A549 (cell line): ENCODE data around the gene ACAT2. TPM values are rescaled to one million over a fixed set of nuclear protein-coding genes. Genes with fewer than 3 reads are reported as not detected.

Experiments
- ATAC-seq, 2 experiments: fragments of 200-7000 bp in 1 of 2; fragments of >200 bp in 1 of 2; cut with Nextera tagmentation in 1 of 2; cut with Tn5 transposase in 1 of 2; 3 replicates each; pipeline versions ENCODE4 v1.8.0 to v1.9.1; 2018 to 2020; ENCODE audit warnings: mild to moderate bottlenecking in 1 of 2, moderate library complexity in 1 of 2
- CTCF ChIA-PET: fragments of 300-600 bp; sonication (Branson Sonifier 250); formaldehyde crosslinking; extraction: SDS; loops from one replicate; lab custom pipeline; 2021; ENCODE audit warnings: antibody characterized with exemption, inconsistent platforms; lab: Yijun Ruan, JAX
- POLR2A ChIA-PET: fragments of 350-600 bp; formaldehyde crosslinking; extraction: SDS; loops from one replicate; lab custom pipeline; 2021; ENCODE audit warnings: antibody characterized with exemption, inconsistent platforms; lab: Yijun Ruan, JAX
- DNase-seq, 2 experiments: peaks; one replicate each; pipeline versions ENCODE4 v3.0.0 to v3.0.0-alpha.2; 2011 to 2016; ENCODE audit warnings: low read depth in 1 of 2, low spot score in 1 of 2
- FAIRE-seq: peaks from 2 replicates; lab custom pipeline; 2011; peaks lifted over from hg19 to GRCh38; lab: Jason Lieb, UNC
- H3K27ac ChIP-seq, 2 experiments: fragments of >200 bp; sonication (Bioruptor Twin); formaldehyde crosslinking; 3 replicates each; pipeline ENCODE4 v1.5.1; 2016 to 2017
- H3K4me1 ChIP-seq: fragments of >200 bp; sonication (Bioruptor Twin); formaldehyde crosslinking; 3 replicates; pipeline ENCODE4 v1.6.1; 2016
- H3K4me2 ChIP-seq: fragments of >200 bp; sonication (Bioruptor Twin); formaldehyde crosslinking; 3 replicates; pipeline ENCODE4 v1.6.1; 2016
- H3K4me3 ChIP-seq: fragments of >200 bp; sonication (Bioruptor Twin); formaldehyde crosslinking; 3 replicates; pipeline ENCODE4 v1.5.1; 2016
- H3K9me3 ChIP-seq: fragments of >200 bp; sonication (Bioruptor Twin); formaldehyde crosslinking; 3 replicates; pipeline ENCODE4 v1.6.1; 2016
- BCL3 ChIP-seq: fragments of >200 bp; sonication (Bioruptor Twin); formaldehyde crosslinking; IDR thresholded peaks from 3 replicates; pipeline ENCODE4 v1.6.1; 2016
- CBX8 ChIP-seq: fragments of 200-600 bp; sonication (generic); IDR thresholded peaks from 2 replicates; pipeline ENCODE4 v1.6.1; 2016
- CHD2 ChIP-seq: fragments of 150-350 bp; IDR thresholded peaks from 2 replicates; pipeline ENCODE4 v1.6.1; 2014; ENCODE audit warnings: low read length; ENCODE audit not compliant: partially characterized antibody
- EP300 ChIP-seq, 2 experiments: fragments of >200 bp; sonication (Bioruptor Twin); formaldehyde crosslinking; IDR thresholded peaks; 2 replicates in 1 of 2; 3 replicates in 1 of 2; pipeline ENCODE4 v1.6.1; 2016 to 2017
- FOXS1 ChIP-seq: fragments of 250-450 bp; sonication (Bioruptor Pico); IDR thresholded peaks from 2 replicates; pipeline ENCODE4 v1.5.0; 2020; ENCODE audit warnings: mild to moderate bottlenecking, moderate library complexity
- JUNB ChIP-seq: fragments of >200 bp; sonication (Bioruptor Twin); formaldehyde crosslinking; IDR thresholded peaks from 2 replicates; pipeline ENCODE4 v1.6.1; 2016
- PBX3 ChIP-seq: IDR thresholded peaks from 2 replicates; pipeline ENCODE4 v1.6.1; 2012
- PHF8 ChIP-seq: fragments of 200-600 bp; sonication (generic); IDR thresholded peaks from 2 replicates; pipeline ENCODE4 v1.6.1; 2016; ENCODE audit warnings: low read depth, mild to moderate bottlenecking, antibody characterized with exemption, moderate library complexity, borderline replicate concordance
- POLR2AphosphoS2 ChIP-seq: conservative IDR thresholded peaks from 2 replicates; pipeline ENCODE4 v1.6.1; 2012; ENCODE audit warnings: low read length, improper control_type of control experiment, inconsistent platforms
- RAD21 ChIP-seq, 2 experiments: fragments of >200 bp in 1 of 2; sonication (Bioruptor Twin) in 1 of 2; formaldehyde crosslinking in 1 of 2; IDR thresholded peaks in 1 of 2; conservative IDR thresholded peaks in 1 of 2; 2 replicates in 1 of 2; 3 replicates in 1 of 2; pipeline ENCODE4 v1.6.1; 2012 to 2018; ENCODE audit warnings: inconsistent platforms in 1 of 2
- WGBS: methylation state at CpG from one replicate; pipeline ENCODE4 v1.1.6; 2017; ENCODE audit errors: missing lambda C conversion rate; 5-methylcytosine and 5-hydroxymethylcytosine counted together
- polyA plus RNA-seq, 4 experiments: library from polyadenylated mRNA; depleted of rRNA in 3 of 4; stranded (reverse); fragments of >200 nt; fragmentation: RNase III in 1 of 4; extraction: RNeasy Plus Mini Kit Qiagen cat#74134 plus additional on column Dnase treatment in 1 of 4; gene quantifications; 2 replicates in 3 of 4; 3 replicates in 1 of 4; pipeline ENCODE4 v1.2.3, GENCODE V29; 2011 to 2017
- TF ChIP-seq, protein P1 (sequence below): fragments of 150-350 bp; IDR thresholded peaks from 2 replicates; pipeline ENCODE4 v1.6.1; 2014; ENCODE audit warnings: low read depth, mild to moderate bottlenecking, low read length
- TF ChIP-seq, protein P2 (sequence below): fragments of 200-600 bp; sonication (generic); IDR thresholded peaks from 2 replicates; pipeline ENCODE4 v1.6.1; 2016; ENCODE audit warnings: antibody characterized with exemption, mild to moderate bottlenecking, moderate library complexity
- TF ChIP-seq, protein P3 (sequence below): IDR thresholded peaks from 2 replicates; pipeline ENCODE4 v1.6.1; 2012; ENCODE audit warnings: low read depth, borderline replicate concordance
- TF ChIP-seq, protein P4 (sequence below): fragments of >200 bp; sonication (Bioruptor Twin); formaldehyde crosslinking; IDR thresholded peaks from 2 replicates; pipeline ENCODE4 v1.6.1; 2016

The ACAT2 gene
- polyA plus RNA-seq, 2 of the 4 experiments (the other 2 are of a cell fraction), result 44.7 to 45.5 TPM

DNA sequence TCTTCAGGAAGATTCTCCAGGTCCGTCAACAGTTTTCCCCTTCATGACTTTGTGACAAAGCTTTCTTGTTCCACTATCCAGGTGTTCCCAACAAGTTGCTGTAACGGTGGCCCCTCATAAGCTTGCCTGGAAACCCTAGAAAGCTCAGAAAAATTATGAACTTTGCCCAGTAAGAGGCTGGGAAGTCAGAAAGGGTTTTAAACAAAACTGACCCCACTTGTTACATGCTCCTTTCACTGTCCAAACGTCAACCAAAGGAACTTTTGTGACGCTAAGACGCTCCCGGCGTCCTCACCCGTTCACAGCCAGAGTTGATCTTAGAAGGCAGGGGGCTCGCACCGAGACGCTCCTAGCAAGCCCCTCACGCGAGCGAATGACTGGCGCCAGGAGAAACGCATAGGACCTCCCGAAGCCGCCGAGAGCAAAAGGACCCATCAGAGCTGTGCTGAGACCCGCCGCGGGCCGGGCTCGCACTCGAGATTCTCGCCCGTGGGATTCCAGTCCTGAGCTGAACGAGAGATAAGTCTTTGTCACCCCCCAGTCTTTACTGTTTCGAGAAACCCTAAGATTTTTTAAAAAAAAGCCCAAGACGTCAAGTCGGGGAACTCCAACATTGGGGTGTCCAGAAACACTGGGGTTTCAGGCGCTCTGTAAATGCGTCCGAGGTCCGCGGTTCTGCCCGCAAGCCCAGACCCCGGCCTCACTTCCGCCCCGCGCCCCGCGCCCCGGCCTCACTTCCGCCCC, 544 bp upstream of the ACAT2 start:
- Histone ChIP-seq H3K4me2 (peak overlapping the region; percentile 87), H3K4me1 (peaks cover 14% of the 10 kb centered on the region), H3K27ac (peak overlapping the region; percentile 87 to 94), H3K9me3 (no peaks in the 10 kb centered on the region), H3K4me3 (peak overlapping the region; percentile 68)
- ATAC-seq (peak in 1 of 2 experiments; percentile 7; a peak in 1 of 6 replicates), DNase-seq (no peak), FAIRE-seq (no peak)
- 6% methylated on average over 28 of the region's 45 CpGs for WGBS
- peak; percentile 26; the same call in 1 of the 3 replicates for TF ChIP-seq BCL3
- no peak for TF ChIP-seq FOXS1 (CRISPR knock-in tag)
- TF ChIP-seq PHF8, result 0 out of 2 replicates have a peak, but pooled peaks have one; percentile 12
- ChIA-PET CTCF (interaction anchor here (1.0 kb wide), 2 partner anchors 10 to 40 kb away, joined by 3 to 4 read pairs; no protein-coding TSS in a partner anchor), POLR2A (interaction anchor here (1.0 to 2.1 kb wide), 5 partner anchors 9 to 34 kb away, joined by 3 to 13 read pairs (median 4); partner anchors contain the start of genes MRPL18, TCP1 and WTAP)

- peak overlapping the region; percentile 87 to 94; a peak in 5 of 6 replicates for H3K27ac ChIP-seq
- H3K9me3 ChIP-seq, result no peaks in the 10 kb centered on the region
- peaks cover 14% of the 10 kb centered on the region for H3K4me1 ChIP-seq
- WGBS, result 8% methylated on average over 13 of the region's 16 CpGs
- DNase-seq (peak in 1 of 2 experiments; percentile 9), FAIRE-seq (no peak), ATAC-seq (peak; percentile 9 to 16; a peak in 4 of 6 replicates)
- H3K4me2 ChIP-seq, result peak overlapping the region; percentile 87
- ChIA-PET POLR2A (no interaction called here), CTCF (no interaction called here)
- TF ChIP-seq PHF8, result no peak
- TF ChIP-seq POLR2AphosphoS2, result no peak
- no peak for TF ChIP-seq RAD21 (conservative IDR thresholded peaks at IDR 0.05 in 1 of 2, IDR thresholded peaks at IDR 0.05 in 1 of 2)
- TF ChIP-seq, protein P1, sequence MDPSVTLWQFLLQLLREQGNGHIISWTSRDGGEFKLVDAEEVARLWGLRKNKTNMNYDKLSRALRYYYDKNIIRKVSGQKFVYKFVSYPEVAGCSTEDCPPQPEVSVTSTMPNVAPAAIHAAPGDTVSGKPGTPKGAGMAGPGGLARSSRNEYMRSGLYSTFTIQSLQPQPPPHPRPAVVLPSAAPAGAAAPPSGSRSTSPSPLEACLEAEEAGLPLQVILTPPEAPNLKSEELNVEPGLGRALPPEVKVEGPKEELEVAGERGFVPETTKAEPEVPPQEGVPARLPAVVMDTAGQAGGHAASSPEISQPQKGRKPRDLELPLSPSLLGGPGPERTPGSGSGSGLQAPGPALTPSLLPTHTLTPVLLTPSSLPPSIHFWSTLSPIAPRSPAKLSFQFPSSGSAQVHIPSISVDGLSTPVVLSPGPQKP, result no peak
- no peak for TF ChIP-seq EP300 (IDR thresholded peaks at IDR 0.05)
- peak overlapping the region; percentile 68 for H3K4me3 ChIP-seq
Measured at GRCh38 chr6:159762681-159763293, 942 bp downstream of the ACAT2 start.

DNA sequence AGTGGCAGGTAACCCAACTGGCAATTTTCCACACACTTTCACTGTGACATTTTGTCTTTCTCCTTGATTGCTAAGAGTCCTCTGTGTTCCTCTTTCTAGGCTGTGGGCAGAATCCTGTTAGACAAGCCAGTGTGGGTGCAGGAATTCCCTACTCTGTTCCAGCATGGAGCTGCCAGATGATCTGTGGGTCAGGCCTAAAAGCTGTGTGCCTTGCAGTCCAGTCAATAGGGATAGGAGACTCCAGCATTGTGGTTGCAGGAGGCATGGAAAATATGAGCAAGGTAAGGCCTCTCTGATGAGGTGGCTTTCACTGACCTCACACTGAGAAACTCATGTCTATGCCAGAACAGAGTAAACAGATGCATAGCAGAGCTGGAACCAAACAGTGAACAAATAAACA, 5.1 kb downstream of the ACAT2 start:
- DNase-seq (no peak), FAIRE-seq (no peak), ATAC-seq (no peak)
- Histone ChIP-seq H3K4me2 (no peak overlapping the region), H3K9me3 (no peaks in the 10 kb centered on the region), H3K4me3 (no peak overlapping the region), H3K27ac (no peak overlapping the region), H3K4me1 (no peaks in the 10 kb centered on the region)
- CTCF ChIA-PET, result no interaction called here
- POLR2A ChIA-PET, result no interaction called here
- TF ChIP-seq PBX3 (no peak), EP300 (IDR thresholded peaks at IDR 0.05) (no peak), CHD2 (no peak), JUNB (no peak), CBX8 (no peak)
- TF ChIP-seq, protein P2, sequence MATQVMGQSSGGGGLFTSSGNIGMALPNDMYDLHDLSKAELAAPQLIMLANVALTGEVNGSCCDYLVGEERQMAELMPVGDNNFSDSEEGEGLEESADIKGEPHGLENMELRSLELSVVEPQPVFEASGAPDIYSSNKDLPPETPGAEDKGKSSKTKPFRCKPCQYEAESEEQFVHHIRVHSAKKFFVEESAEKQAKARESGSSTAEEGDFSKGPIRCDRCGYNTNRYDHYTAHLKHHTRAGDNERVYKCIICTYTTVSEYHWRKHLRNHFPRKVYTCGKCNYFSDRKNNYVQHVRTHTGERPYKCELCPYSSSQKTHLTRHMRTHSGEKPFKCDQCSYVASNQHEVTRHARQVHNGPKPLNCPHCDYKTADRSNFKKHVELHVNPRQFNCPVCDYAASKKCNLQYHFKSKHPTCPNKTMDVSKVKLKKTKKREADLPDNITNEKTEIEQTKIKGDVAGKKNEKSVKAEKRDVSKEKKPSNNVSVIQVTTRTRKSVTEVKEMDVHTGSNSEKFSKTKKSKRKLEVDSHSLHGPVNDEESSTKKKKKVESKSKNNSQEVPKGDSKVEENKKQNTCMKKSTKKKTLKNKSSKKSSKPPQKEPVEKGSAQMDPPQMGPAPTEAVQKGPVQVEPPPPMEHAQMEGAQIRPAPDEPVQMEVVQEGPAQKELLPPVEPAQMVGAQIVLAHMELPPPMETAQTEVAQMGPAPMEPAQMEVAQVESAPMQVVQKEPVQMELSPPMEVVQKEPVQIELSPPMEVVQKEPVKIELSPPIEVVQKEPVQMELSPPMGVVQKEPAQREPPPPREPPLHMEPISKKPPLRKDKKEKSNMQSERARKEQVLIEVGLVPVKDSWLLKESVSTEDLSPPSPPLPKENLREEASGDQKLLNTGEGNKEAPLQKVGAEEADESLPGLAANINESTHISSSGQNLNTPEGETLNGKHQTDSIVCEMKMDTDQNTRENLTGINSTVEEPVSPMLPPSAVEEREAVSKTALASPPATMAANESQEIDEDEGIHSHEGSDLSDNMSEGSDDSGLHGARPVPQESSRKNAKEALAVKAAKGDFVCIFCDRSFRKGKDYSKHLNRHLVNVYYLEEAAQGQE, result no peak
- TF ChIP-seq, protein P3, sequence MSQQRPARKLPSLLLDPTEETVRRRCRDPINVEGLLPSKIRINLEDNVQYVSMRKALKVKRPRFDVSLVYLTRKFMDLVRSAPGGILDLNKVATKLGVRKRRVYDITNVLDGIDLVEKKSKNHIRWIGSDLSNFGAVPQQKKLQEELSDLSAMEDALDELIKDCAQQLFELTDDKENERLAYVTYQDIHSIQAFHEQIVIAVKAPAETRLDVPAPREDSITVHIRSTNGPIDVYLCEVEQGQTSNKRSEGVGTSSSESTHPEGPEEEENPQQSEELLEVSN, result no peak
- TF ChIP-seq, protein P4, sequence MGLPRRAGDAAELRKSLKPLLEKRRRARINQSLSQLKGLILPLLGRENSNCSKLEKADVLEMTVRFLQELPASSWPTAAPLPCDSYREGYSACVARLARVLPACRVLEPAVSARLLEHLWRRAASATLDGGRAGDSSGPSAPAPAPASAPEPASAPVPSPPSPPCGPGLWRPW, result no peak
